ENCODE data around the gene OPCML. TPM values are rescaled to one million over a fixed set of nuclear protein-coding genes. Genes with fewer than 3 reads are reported as not detected.

The OPCML gene
- total and polyA plus RNA-seq, 2 experiments from 2014 or later: 1.2 to 4.4 TPM

- TF ChIP-seq, protein P1, sequence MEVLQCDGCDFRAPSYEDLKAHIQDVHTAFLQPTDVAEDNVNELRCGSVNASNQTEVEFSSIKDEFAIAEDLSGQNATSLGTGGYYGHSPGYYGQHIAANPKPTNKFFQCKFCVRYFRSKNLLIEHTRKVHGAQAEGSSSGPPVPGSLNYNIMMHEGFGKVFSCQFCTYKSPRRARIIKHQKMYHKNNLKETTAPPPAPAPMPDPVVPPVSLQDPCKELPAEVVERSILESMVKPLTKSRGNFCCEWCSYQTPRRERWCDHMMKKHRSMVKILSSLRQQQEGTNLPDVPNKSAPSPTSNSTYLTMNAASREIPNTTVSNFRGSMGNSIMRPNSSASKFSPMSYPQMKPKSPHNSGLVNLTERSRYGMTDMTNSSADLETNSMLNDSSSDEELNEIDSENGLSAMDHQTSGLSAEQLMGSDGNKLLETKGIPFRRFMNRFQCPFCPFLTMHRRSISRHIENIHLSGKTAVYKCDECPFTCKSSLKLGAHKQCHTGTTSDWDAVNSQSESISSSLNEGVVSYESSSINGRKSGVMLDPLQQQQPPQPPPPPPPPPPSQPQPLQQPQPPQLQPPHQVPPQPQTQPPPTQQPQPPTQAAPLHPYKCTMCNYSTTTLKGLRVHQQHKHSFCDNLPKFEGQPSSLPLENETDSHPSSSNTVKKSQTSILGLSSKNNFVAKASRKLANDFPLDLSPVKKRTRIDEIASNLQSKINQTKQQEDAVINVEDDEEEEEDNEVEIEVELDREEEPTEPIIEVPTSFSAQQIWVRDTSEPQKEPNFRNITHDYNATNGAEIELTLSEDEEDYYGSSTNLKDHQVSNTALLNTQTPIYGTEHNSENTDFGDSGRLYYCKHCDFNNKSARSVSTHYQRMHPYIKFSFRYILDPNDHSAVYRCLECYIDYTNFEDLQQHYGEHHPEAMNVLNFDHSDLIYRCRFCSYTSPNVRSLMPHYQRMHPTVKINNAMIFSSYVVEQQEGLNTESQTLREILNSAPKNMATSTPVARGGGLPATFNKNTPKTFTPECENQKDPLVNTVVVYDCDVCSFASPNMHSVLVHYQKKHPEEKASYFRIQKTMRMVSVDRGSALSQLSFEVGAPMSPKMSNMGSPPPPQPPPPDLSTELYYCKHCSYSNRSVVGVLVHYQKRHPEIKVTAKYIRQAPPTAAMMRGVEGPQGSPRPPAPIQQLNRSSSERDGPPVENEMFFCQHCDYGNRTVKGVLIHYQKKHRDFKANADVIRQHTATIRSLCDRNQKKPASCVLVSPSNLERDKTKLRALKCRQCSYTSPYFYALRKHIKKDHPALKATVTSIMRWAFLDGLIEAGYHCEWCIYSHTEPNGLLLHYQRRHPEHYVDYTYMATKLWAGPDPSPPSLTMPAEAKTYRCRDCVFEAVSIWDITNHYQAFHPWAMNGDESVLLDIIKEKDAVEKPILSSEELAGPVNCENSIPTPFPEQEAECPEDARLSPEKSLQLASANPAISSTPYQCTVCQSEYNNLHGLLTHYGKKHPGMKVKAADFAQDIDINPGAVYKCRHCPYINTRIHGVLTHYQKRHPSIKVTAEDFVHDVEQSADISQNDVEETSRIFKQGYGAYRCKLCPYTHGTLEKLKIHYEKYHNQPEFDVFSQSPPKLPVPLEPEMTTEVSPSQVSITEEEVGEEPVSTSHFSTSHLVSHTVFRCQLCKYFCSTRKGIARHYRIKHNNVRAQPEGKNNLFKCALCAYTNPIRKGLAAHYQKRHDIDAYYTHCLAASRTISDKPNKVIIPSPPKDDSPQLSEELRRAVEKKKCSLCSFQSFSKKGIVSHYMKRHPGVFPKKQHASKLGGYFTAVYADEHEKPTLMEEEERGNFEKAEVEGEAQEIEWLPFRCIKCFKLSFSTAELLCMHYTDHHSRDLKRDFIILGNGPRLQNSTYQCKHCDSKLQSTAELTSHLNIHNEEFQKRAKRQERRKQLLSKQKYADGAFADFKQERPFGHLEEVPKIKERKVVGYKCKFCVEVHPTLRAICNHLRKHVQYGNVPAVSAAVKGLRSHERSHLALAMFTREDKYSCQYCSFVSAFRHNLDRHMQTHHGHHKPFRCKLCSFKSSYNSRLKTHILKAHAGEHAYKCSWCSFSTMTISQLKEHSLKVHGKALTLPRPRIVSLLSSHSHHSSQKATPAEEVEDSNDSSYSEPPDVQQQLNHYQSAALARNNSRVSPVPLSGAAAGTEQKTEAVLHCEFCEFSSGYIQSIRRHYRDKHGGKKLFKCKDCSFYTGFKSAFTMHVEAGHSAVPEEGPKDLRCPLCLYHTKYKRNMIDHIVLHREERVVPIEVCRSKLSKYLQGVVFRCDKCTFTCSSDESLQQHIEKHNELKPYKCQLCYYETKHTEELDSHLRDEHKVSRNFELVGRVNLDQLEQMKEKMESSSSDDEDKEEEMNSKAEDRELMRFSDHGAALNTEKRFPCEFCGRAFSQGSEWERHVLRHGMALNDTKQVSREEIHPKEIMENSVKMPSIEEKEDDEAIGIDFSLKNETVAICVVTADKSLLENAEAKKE (CRISPR knock-in tag; IDR thresholded peaks at IDR 0.05): no peak
- TF ChIP-seq NANOG (IDR thresholded peaks at IDR 0.05; ENCODE audit: borderline replicate concordance) (no peak), STAT1 (IDR thresholded peaks at IDR 0.05; ENCODE audit: unreplicated experiment) (no peak)
Observed at GRCh38 chr11:133570376-133570775, 38.1 kb upstream of the OPCML start (continued).

DNA sequence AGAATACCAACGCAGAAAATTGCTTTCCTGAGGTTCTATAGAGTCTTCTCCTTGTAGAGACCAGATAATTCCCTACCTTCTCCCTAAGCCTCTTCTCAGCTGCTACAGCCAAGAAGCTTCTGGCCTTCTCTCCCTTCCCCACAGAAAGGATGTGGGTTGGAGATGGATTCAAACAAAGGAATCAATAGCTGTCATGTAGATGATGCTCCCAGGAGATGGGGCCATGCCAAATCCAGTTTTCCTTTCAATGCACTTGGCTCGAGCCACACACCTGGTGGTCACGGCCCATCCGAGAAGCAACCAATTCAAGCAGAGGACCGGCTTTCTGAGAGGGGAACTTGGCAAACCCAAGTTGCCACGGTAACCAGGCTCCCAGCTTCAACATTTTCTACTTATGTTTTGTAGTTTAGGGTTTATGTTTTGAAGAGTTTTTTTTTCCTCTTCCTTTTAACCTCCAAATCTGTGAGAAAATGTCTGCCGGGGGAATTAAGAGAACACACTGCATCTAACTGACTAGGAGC lies 31.3 kb upstream of the OPCML start:
- DNase-seq (ENCODE audit: low spot score) (no peak), ATAC-seq (no peak)
- H3K27me3 Mint-ChIP-seq (ENCODE audit: insufficient read depth, low read depth, poor library complexity): no peaks in the 10 kb centered on the region
- no peaks in the 10 kb centered on the region for H3K27me3 ChIP-seq (ENCODE audit: insufficient read depth)
- no peak overlapping the region for H3K27ac ChIP-seq (ENCODE audit: low read depth)
- H3K4me1 ChIP-seq (ENCODE audit: insufficient read depth): peaks cover 5% of the 10 kb centered on the region; the same call in 1 of the 2 replicates
- H4K20me1 ChIP-seq (replicated peaks; ENCODE audit: insufficient read depth): no peaks in the 10 kb centered on the region
- no peaks in the 10 kb centered on the region for H3K9me3 Mint-ChIP-seq
- H2AFZ ChIP-seq: no peak overlapping the region
- H3K4me3 ChIP-seq: no peak overlapping the region
- H3F3A ChIP-seq (replicated peaks; ENCODE audit: low read depth): no peaks in the 10 kb centered on the region
- no peaks in the 10 kb centered on the region; the same call in 1 of the 2 replicates for H3K9me2 ChIP-seq (ENCODE audit: insufficient read depth)
- no peak overlapping the region for H3K27ac Mint-ChIP-seq
- no peaks in the 10 kb centered on the region for H3K36me3 Mint-ChIP-seq (ENCODE audit: low read depth)
- H3K4me2 ChIP-seq: no peak overlapping the region
- H3K4me3 Mint-ChIP-seq: no peak overlapping the region
- no peaks in the 10 kb centered on the region for H3K36me3 ChIP-seq (ENCODE audit: insufficient read depth)
- H3K79me2 ChIP-seq (replicated peaks; ENCODE audit: insufficient read depth): no peaks in the 10 kb centered on the region
- no peaks in the 10 kb centered on the region; the same call in 2 of the 3 replicates for H3K4me1 Mint-ChIP-seq
- no peak for TF ChIP-seq JUNB (IDR thresholded peaks at IDR 0.05; ENCODE audit: unreplicated experiment)
- TF ChIP-seq, protein P2, sequence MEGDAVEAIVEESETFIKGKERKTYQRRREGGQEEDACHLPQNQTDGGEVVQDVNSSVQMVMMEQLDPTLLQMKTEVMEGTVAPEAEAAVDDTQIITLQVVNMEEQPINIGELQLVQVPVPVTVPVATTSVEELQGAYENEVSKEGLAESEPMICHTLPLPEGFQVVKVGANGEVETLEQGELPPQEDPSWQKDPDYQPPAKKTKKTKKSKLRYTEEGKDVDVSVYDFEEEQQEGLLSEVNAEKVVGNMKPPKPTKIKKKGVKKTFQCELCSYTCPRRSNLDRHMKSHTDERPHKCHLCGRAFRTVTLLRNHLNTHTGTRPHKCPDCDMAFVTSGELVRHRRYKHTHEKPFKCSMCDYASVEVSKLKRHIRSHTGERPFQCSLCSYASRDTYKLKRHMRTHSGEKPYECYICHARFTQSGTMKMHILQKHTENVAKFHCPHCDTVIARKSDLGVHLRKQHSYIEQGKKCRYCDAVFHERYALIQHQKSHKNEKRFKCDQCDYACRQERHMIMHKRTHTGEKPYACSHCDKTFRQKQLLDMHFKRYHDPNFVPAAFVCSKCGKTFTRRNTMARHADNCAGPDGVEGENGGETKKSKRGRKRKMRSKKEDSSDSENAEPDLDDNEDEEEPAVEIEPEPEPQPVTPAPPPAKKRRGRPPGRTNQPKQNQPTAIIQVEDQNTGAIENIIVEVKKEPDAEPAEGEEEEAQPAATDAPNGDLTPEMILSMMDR (conservative IDR thresholded peaks at IDR 0.05; ENCODE audit: low read depth in 2 of 2): no peak
- no peak for TF ChIP-seq ZNF331 (CRISPR knock-in tag; IDR thresholded peaks at IDR 0.05; ENCODE audit: low read depth)
- TF ChIP-seq, protein P3, sequence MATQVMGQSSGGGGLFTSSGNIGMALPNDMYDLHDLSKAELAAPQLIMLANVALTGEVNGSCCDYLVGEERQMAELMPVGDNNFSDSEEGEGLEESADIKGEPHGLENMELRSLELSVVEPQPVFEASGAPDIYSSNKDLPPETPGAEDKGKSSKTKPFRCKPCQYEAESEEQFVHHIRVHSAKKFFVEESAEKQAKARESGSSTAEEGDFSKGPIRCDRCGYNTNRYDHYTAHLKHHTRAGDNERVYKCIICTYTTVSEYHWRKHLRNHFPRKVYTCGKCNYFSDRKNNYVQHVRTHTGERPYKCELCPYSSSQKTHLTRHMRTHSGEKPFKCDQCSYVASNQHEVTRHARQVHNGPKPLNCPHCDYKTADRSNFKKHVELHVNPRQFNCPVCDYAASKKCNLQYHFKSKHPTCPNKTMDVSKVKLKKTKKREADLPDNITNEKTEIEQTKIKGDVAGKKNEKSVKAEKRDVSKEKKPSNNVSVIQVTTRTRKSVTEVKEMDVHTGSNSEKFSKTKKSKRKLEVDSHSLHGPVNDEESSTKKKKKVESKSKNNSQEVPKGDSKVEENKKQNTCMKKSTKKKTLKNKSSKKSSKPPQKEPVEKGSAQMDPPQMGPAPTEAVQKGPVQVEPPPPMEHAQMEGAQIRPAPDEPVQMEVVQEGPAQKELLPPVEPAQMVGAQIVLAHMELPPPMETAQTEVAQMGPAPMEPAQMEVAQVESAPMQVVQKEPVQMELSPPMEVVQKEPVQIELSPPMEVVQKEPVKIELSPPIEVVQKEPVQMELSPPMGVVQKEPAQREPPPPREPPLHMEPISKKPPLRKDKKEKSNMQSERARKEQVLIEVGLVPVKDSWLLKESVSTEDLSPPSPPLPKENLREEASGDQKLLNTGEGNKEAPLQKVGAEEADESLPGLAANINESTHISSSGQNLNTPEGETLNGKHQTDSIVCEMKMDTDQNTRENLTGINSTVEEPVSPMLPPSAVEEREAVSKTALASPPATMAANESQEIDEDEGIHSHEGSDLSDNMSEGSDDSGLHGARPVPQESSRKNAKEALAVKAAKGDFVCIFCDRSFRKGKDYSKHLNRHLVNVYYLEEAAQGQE (IDR thresholded peaks at IDR 0.05; ENCODE audit: unreplicated experiment): no peak
- TF ChIP-seq EZH2phosphoT487 (IDR thresholded peaks at IDR 0.05; ENCODE audit: unreplicated experiment): no peak
- TF ChIP-seq CREB1 (CRISPR knock-in tag; IDR thresholded peaks at IDR 0.05; ENCODE audit: low read depth): no peak
- no peak for TF ChIP-seq EZH2 (IDR thresholded peaks at IDR 0.05; ENCODE audit: low read depth, unreplicated experiment)
- TF ChIP-seq POLR2AphosphoS5 (IDR thresholded peaks at IDR 0.05; ENCODE audit: low read depth): no peak
- TF ChIP-seq STAT1 (IDR thresholded peaks at IDR 0.05; ENCODE audit: unreplicated experiment): no peak
- no peak for TF ChIP-seq NANOG (IDR thresholded peaks at IDR 0.05; ENCODE audit: borderline replicate concordance)
- TF ChIP-seq, protein P4, sequence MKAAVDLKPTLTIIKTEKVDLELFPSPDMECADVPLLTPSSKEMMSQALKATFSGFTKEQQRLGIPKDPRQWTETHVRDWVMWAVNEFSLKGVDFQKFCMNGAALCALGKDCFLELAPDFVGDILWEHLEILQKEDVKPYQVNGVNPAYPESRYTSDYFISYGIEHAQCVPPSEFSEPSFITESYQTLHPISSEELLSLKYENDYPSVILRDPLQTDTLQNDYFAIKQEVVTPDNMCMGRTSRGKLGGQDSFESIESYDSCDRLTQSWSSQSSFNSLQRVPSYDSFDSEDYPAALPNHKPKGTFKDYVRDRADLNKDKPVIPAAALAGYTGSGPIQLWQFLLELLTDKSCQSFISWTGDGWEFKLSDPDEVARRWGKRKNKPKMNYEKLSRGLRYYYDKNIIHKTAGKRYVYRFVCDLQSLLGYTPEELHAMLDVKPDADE (IDR thresholded peaks at IDR 0.05): no peak
- TF ChIP-seq ZNF114 (CRISPR knock-in tag; IDR thresholded peaks at IDR 0.05): no peak

Measured in GM23338 (cell line).